ENCODE measurements around the gene ABTB2. TPM values are rescaled to one million over a fixed set of nuclear protein-coding genes. Genes with fewer than 3 reads are reported as not detected.

ABTB2 gene
- total and polyA plus RNA-seq, 2 of the 8 experiments (the other 6 are each of a cell fraction or from before 2014, with no cell fraction given) = 7.7 to 10.2 TPM

- TF ChIP-seq MAFK (IDR thresholded peaks at IDR 0.05; ENCODE audit: low read depth, low read length) (no peak), RAD21 (IDR thresholded peaks at IDR 0.05 in 1 of 2, conservative IDR thresholded peaks at IDR 0.05 in 1 of 2; ENCODE audit: low read depth in 2 of 2, low read length in 2 of 2) (no peak), TAF1 (IDR thresholded peaks at IDR 0.05; ENCODE audit: low read depth, low read length) (no peak), BACH1 (IDR thresholded peaks at IDR 0.05; ENCODE audit: low read length) (no peak), SAP30 (IDR thresholded peaks at IDR 0.05; ENCODE audit: insufficient read depth, insufficient replicate concordance, low read length) (no peak), CREB1 (IDR thresholded peaks at IDR 0.05) (no peak), CEBPB (IDR thresholded peaks at IDR 0.05; ENCODE audit: low read depth, low read length) (no peak), RNF2 (IDR thresholded peaks at IDR 0.05; ENCODE audit: borderline replicate concordance, low read depth, low read length, missing control alignments, poor library complexity, severe bottlenecking) (no peak), HDAC2 (IDR thresholded peaks at IDR 0.05; ENCODE audit: borderline replicate concordance in 1 of 2, low read depth in 2 of 2, low read length in 2 of 2) (no peak)
Observed at GRCh38 chr11:34208266-34209135, 149.3 kb downstream of the ABTB2 start (continued).
